Neutrophil (primary cell): ENCODE results near the gene TVP23C.

Source experiments
- H3K27ac ChIP-seq: fragments of 200-600 bp; sonication (generic); 2 replicates; pipeline ENCODE4 v1.5.1; 2016; ENCODE audit warnings: mild to moderate bottlenecking, moderate library complexity
- H3K27me3 ChIP-seq: fragments of 200-600 bp; sonication (generic); 2 replicates; pipeline ENCODE4 v1.6.0; 2016; ENCODE audit warnings: mild to moderate bottlenecking
- H3K36me3 ChIP-seq: fragments of 200-600 bp; sonication (generic); 2 replicates; pipeline ENCODE4 v1.5.1; 2017
- H3K4me1 ChIP-seq, 2 experiments: fragments of 200-600 bp in 1 of 2; sonication (generic) in 1 of 2; 1 replicate in 1 of 2; 2 replicates in 1 of 2; pipeline versions ENCODE4 v1.5.1 to v1.6.1; 2013 to 2016; ENCODE audit warnings: low read depth in 1 of 2, low read length in 1 of 2, mild to moderate bottlenecking in 1 of 2, moderate library complexity in 1 of 2; ENCODE audit not compliant: control insufficient read depth in 1 of 2, insufficient read depth in 1 of 2
- H3K4me3 ChIP-seq, 2 experiments: fragments of 200-600 bp in 1 of 2; sonication (generic) in 1 of 2; 1 replicate in 1 of 2; 2 replicates in 1 of 2; pipeline ENCODE4 v1.5.1; 2013 to 2016; ENCODE audit warnings: low read depth in 1 of 2, low read length in 1 of 2, mild to moderate bottlenecking in 1 of 2, moderate library complexity in 1 of 2
- H3K9me3 ChIP-seq: fragments of 200-600 bp; sonication (generic); 2 replicates; pipeline ENCODE4 v1.5.1; 2016
- TF ChIP-seq, protein P1 (sequence below): fragments of 200-600 bp; sonication (generic); IDR thresholded peaks from 2 replicates; pipeline ENCODE4 v1.5.1; 2016; ENCODE audit warnings: antibody characterized with exemption

The TVP23C gene

DNA sequence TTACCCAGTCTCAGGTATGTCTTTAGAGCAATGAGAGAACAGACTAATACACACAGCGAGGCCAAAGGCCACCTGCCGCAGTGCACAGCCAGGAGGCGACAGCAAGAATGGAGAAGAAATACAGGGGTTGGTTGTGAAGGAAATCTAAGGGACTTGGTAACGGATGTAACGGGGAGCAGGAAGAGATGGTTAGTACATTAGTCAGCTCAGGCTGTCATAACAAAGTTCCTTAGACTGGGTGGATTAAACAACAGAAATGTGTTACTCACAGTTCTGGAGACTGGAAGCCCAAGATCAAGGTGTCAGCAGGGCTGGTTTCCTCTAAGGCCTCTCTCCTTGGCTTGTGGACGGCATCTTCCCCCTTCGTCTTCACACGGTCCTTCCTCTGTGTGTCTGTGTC lies 47.1 kb downstream of the TVP23C start:
- Histone ChIP-seq H3K36me3 (peaks cover 31% of the 10 kb centered on the region), H3K27me3 (no peaks in the 10 kb centered on the region), H3K27ac (no peak overlapping the region), H3K4me1 (no peaks in the 10 kb centered on the region), H3K9me3 (no peaks in the 10 kb centered on the region), H3K4me3 (no peak overlapping the region)
- TF ChIP-seq, protein P1, sequence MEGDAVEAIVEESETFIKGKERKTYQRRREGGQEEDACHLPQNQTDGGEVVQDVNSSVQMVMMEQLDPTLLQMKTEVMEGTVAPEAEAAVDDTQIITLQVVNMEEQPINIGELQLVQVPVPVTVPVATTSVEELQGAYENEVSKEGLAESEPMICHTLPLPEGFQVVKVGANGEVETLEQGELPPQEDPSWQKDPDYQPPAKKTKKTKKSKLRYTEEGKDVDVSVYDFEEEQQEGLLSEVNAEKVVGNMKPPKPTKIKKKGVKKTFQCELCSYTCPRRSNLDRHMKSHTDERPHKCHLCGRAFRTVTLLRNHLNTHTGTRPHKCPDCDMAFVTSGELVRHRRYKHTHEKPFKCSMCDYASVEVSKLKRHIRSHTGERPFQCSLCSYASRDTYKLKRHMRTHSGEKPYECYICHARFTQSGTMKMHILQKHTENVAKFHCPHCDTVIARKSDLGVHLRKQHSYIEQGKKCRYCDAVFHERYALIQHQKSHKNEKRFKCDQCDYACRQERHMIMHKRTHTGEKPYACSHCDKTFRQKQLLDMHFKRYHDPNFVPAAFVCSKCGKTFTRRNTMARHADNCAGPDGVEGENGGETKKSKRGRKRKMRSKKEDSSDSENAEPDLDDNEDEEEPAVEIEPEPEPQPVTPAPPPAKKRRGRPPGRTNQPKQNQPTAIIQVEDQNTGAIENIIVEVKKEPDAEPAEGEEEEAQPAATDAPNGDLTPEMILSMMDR: no peak

DNA sequence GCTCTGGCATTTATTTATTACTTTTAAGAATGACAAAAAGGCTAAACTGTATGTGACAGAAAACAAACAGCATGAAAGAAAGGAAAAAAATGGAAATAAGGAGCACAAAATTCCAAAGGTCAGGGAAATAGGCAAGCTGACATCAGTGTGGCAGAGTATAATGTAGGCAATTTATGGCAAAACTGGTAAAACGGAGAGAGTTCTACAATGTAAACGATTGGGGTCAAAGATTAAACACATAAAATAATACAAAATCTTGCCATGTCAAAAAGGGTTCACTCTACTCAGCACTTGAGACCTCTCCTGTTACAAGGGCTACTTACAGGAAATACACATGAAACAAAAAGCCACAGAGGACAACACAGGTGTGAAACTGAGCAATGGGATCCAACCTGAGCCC lies 48.8 kb downstream of the TVP23C start:
- TF ChIP-seq, protein P1: no peak
- Histone ChIP-seq H3K4me1 (no peaks in the 10 kb centered on the region), H3K4me3 (no peak overlapping the region), H3K27ac (no peak overlapping the region), H3K36me3 (peaks cover 31% of the 10 kb centered on the region), H3K9me3 (no peaks in the 10 kb centered on the region), H3K27me3 (no peaks in the 10 kb centered on the region)

GRCh38 chr17:15513856-15514459 lies 49.3 kb downstream of the TVP23C start:
- TF ChIP-seq, protein P1: no peak
- Histone ChIP-seq H3K36me3 (peaks cover 31% of the 10 kb centered on the region), H3K4me1 (no peaks in the 10 kb centered on the region), H3K4me3 (no peak overlapping the region), H3K27me3 (no peaks in the 10 kb centered on the region), H3K27ac (no peak overlapping the region), H3K9me3 (no peaks in the 10 kb centered on the region)

DNA sequence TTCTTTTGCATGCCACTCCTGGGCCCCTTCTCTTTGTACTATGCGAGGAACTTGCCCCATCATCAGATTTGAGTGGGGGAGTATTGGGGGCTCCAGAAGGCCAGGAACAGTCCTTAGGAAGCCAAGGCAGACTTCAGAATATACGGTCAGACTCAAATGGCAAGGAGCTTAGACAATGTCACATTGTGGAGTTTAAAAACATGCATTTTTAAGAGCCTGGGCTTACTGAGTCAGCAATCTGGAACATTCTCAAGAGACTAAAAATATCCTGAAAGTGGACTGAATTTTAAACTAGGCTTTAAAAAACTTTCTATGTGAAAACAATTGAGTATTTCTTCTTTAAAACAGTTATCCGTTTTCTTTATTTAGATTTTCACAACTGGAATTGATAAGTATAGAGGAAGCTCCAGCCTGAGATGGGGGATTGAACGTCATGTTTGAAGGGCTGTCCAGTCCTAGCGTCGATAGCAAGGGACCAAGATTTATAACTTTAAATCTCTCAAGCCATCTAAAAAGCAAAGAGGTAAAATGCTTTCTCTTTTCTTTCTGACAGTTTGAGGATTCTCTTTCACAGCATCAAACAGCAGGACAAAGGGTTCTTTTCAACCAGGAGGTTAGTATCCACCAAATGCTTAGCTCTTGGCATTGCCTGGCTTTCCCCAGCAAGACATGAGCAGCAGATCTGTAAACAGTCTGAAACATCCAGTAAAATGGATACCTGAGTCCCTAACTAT lies 50.1 kb downstream of the TVP23C start:
- H3K27ac ChIP-seq: no peak overlapping the region
- no peak overlapping the region for H3K4me3 ChIP-seq
- TF ChIP-seq, protein P1: no peak
- H3K27me3 ChIP-seq: no peaks in the 10 kb centered on the region
- no peaks in the 10 kb centered on the region for H3K4me1 ChIP-seq
- H3K9me3 ChIP-seq: no peaks in the 10 kb centered on the region
- H3K36me3 ChIP-seq: peaks cover 31% of the 10 kb centered on the region

DNA sequence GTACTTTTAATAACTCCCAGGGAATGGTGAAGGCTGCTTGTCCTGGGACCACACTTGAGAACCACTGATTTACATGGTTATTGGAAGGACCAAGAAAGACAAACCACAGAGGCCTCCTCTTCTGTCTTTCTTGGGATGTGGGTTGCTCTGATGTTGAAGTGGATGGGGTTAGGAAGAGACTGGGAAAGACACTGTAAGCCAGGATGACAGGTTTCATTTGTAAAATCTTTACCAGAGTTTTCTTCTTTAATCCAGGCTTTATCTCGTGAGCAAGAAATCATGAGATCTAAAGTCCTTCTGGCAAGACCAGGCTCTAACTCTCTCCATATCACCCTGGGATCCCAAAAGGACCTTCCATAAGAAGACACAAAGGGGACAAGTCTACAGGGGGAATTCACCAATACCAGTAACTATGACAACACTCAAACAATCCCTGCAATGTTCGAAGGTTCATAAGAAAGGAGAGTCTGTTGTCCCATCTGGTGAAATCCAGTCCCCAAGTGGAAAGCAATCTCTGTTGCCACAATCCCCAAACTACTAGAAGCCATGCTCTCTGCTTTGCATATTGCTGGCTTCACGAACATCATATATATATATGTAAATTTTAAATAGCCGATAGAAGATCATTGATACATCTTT lies 51.1 kb downstream of the TVP23C start:
- H3K36me3 ChIP-seq: peaks cover 31% of the 10 kb centered on the region
- no peaks in the 10 kb centered on the region for H3K27me3 ChIP-seq
- no peak overlapping the region for H3K27ac ChIP-seq
- no peaks in the 10 kb centered on the region for H3K4me1 ChIP-seq
- H3K9me3 ChIP-seq: no peaks in the 10 kb centered on the region
- TF ChIP-seq, protein P1: no peak
- H3K4me3 ChIP-seq: no peak overlapping the region
